Liver (tissue), 3 donors: ENCODE measurements around the gene ZFAND3.

Source experiments
- CTCF ChIP-seq: fragments of 150-350 bp; IDR thresholded peaks from 2 replicates; pipeline ENCODE4 v1.5.1; 2017; ENCODE audit warnings: improper control_type of control experiment, low read depth, low read length; ENCODE audit not compliant: missing input control
- EGR1 ChIP-seq, 2 donors: IDR thresholded peaks; 2 replicates each; pipeline ENCODE4 v1.6.1; 2016 to 2018; ENCODE audit warnings: antibody characterized with exemption in 2 of 2, low read depth in 2 of 2
- FOXA1 ChIP-seq: IDR thresholded peaks from 2 replicates; pipeline ENCODE4 v1.6.1; 2016; ENCODE audit warnings: antibody characterized with exemption
- JUND ChIP-seq, 2 donors: IDR thresholded peaks; 2 replicates each; pipeline ENCODE4 v1.6.1; 2016; ENCODE audit warnings: antibody characterized with exemption in 2 of 2
- REST ChIP-seq: IDR thresholded peaks from 2 replicates; pipeline ENCODE4 v1.6.1; 2016; ENCODE audit warnings: antibody characterized with exemption, mild to moderate bottlenecking
- donor health status: healthy.
- donor health status: healthy.

- TF ChIP-seq CTCF (no peak), REST (no peak), EGR1 (IDR thresholded peaks at IDR 0.05; ENCODE audit: low read depth in 2 of 2) (no peak), JUND (IDR thresholded peaks at IDR 0.05) (no peak), FOXA1 (no peak)
Measured at GRCh38 chr6:37926661-37927060, 107.1 kb downstream of the ZFAND3 start.
